Measurements from ENCODE around the gene CLN5. TPM values are rescaled to one million over a fixed set of nuclear protein-coding genes. Genes with fewer than 3 reads are reported as not detected.

The CLN5 gene
- total and polyA plus RNA-seq, 2 experiments from 2014 or later: 6.5 to 9.5 TPM

GRCh38 chr13:77029436-77029835, 37.6 kb downstream of the CLN5 start:
- no peak overlapping the region for H3K4me3 ChIP-seq
- Mint-ChIP-seq H3K27ac (no peak overlapping the region), H3K4me1 (peaks cover 18% of the 10 kb centered on the region), H3K36me3 (ENCODE audit: low read depth) (no peaks in the 10 kb centered on the region), H3K9me3 (no peaks in the 10 kb centered on the region), H3K4me3 (no peak overlapping the region), H3K27me3 (ENCODE audit: insufficient read depth, low read depth, poor library complexity) (peaks cover 4% of the 10 kb centered on the region)
- 0 out of 2 replicates have a peak, but pooled peaks cover 5% of the 10 kb centered on the region for H3K9me2 ChIP-seq (ENCODE audit: insufficient read depth)
- H3F3A ChIP-seq (replicated peaks; ENCODE audit: low read depth): peaks cover 10% of the 10 kb centered on the region; the same call in 1 of the 2 replicates
- no peak overlapping the region for H3K27ac ChIP-seq (ENCODE audit: low read depth)
- H3K4me2 ChIP-seq: no peak overlapping the region
- peaks cover 19% of the 10 kb centered on the region for H3K79me2 ChIP-seq (replicated peaks; ENCODE audit: insufficient read depth)
- TF ChIP-seq STAT1 (IDR thresholded peaks at IDR 0.05; ENCODE audit: unreplicated experiment): no peak
- no peak for TF ChIP-seq ZNF462 (CRISPR knock-in tag; IDR thresholded peaks at IDR 0.05)
- no peak for TF ChIP-seq EZH2 (IDR thresholded peaks at IDR 0.05; ENCODE audit: low read depth, unreplicated experiment)
- no peak for TF ChIP-seq NANOG (IDR thresholded peaks at IDR 0.05; ENCODE audit: borderline replicate concordance)
- TF ChIP-seq ZNF331 (CRISPR knock-in tag; IDR thresholded peaks at IDR 0.05; ENCODE audit: low read depth): no peak
- no peak for TF ChIP-seq ZNF114 (CRISPR knock-in tag; IDR thresholded peaks at IDR 0.05)
- TF ChIP-seq ETS1 (IDR thresholded peaks at IDR 0.05): no peak
- no peak for TF ChIP-seq EZH2phosphoT487 (IDR thresholded peaks at IDR 0.05; ENCODE audit: unreplicated experiment)
- TF ChIP-seq CTCF (conservative IDR thresholded peaks at IDR 0.05; ENCODE audit: low read depth in 2 of 2): no peak
- no peak for TF ChIP-seq JUNB (IDR thresholded peaks at IDR 0.05; ENCODE audit: unreplicated experiment)
- no peak for TF ChIP-seq POLR2AphosphoS5 (IDR thresholded peaks at IDR 0.05; ENCODE audit: low read depth)
- no peak for TF ChIP-seq CREB1 (CRISPR knock-in tag; IDR thresholded peaks at IDR 0.05; ENCODE audit: low read depth)
- TF ChIP-seq REST (IDR thresholded peaks at IDR 0.05; ENCODE audit: unreplicated experiment): no peak
- H3K36me3 ChIP-seq (ENCODE audit: insufficient read depth): no peaks in the 10 kb centered on the region
- H2AFZ ChIP-seq: no peak overlapping the region
- no peaks in the 10 kb centered on the region for H3K27me3 ChIP-seq (ENCODE audit: insufficient read depth)
- peaks cover 18% of the 10 kb centered on the region for H3K4me1 ChIP-seq (ENCODE audit: insufficient read depth)
- no peak for DNase-seq (ENCODE audit: low spot score)
- H4K20me1 ChIP-seq (replicated peaks; ENCODE audit: insufficient read depth): peaks cover 16% of the 10 kb centered on the region
- no peak for ATAC-seq

Measured in GM23338 (cell line).